SK-N-SH treated with all-trans-retinoic acid at 6 μM for 48 hours (cell line): ENCODE results near the gene BBS5.

Source experiments
- ATAC-seq: fragments of 200-7000 bp; cut with Tn5 transposase; 3 replicates; pipeline ENCODE4 v1.9.1; 2020; ENCODE audit warnings: mild to moderate bottlenecking, moderate library complexity
- ARNTL ChIP-seq: fragments of 450-650 bp; formaldehyde crosslinking; IDR thresholded peaks from 2 replicates; pipeline ENCODE4 v1.5.0; 2020; ENCODE audit warnings: low read depth, mild to moderate bottlenecking, moderate library complexity, borderline replicate concordance
- BACH2 ChIP-seq: fragments of 250-450 bp; sonication (Bioruptor Pico); IDR thresholded peaks from 2 replicates; pipeline ENCODE4 v1.9.0; 2021; ENCODE audit warnings: mild to moderate bottlenecking, borderline replicate concordance
- CREB5 ChIP-seq: fragments of 250-450 bp; sonication (Bioruptor Pico); IDR thresholded peaks from 2 replicates; pipeline ENCODE4 v1.5.1; 2020; ENCODE audit warnings: low read depth, mild to moderate bottlenecking, moderate library complexity
- CSDC2 ChIP-seq: fragments of 250-450 bp; sonication (Bioruptor Pico); IDR thresholded peaks from 2 replicates; pipeline ENCODE4 v1.5.0; 2020; ENCODE audit warnings: mild to moderate bottlenecking, moderate library complexity
- CSRNP3 ChIP-seq: fragments of 250-450 bp; sonication (Bioruptor Pico); IDR thresholded peaks from 2 replicates; pipeline ENCODE4 v1.5.1; 2021; ENCODE audit warnings: mild to moderate bottlenecking, moderate library complexity
- ESRRG ChIP-seq: fragments of 250-450 bp; sonication (Bioruptor Pico); IDR thresholded peaks from 2 replicates; pipeline ENCODE4 v1.6.1; 2021; ENCODE audit warnings: mild to moderate bottlenecking
- GLIS3 ChIP-seq: fragments of 250-450 bp; sonication (Bioruptor Pico); IDR thresholded peaks from 2 replicates; pipeline ENCODE4 v1.5.0; 2020; ENCODE audit warnings: mild to moderate bottlenecking, moderate library complexity
- ISL1 ChIP-seq: fragments of 250-450 bp; sonication (Bioruptor Pico); IDR thresholded peaks from 2 replicates; pipeline ENCODE4 v2.1.2; 2022; ENCODE audit warnings: mild to moderate bottlenecking, moderate library complexity
- OSR1 ChIP-seq: fragments of 250-450 bp; sonication (Bioruptor Pico); IDR thresholded peaks from 2 replicates; pipeline ENCODE4 v1.8.0; 2022; ENCODE audit warnings: moderate library complexity, mild to moderate bottlenecking, inconsistent platforms
- POU6F1 ChIP-seq: fragments of 250-450 bp; sonication (Bioruptor Pico); IDR thresholded peaks from 2 replicates; pipeline ENCODE4 v1.8.0; 2021; ENCODE audit warnings: low read depth, mild to moderate bottlenecking, moderate library complexity, borderline replicate concordance
- PPARA ChIP-seq: fragments of 250-450 bp; sonication (Bioruptor Pico); IDR thresholded peaks from 2 replicates; pipeline ENCODE4 v1.5.0; 2020; ENCODE audit warnings: mild to moderate bottlenecking, borderline replicate concordance
- RARB ChIP-seq: fragments of 250-450 bp; sonication (Bioruptor Pico); IDR thresholded peaks from 2 replicates; pipeline ENCODE4 v1.8.0; 2021; ENCODE audit warnings: mild to moderate bottlenecking, moderate library complexity
- SNAI2 ChIP-seq: fragments of 250-450 bp; sonication (Bioruptor Pico); IDR thresholded peaks from 2 replicates; pipeline ENCODE4 v1.5.0; 2020; ENCODE audit warnings: mild to moderate bottlenecking, moderate library complexity
- TCF4 ChIP-seq: fragments of 250-450 bp; sonication (Bioruptor Pico); IDR thresholded peaks from 2 replicates; pipeline ENCODE4 v1.8.0; 2021; ENCODE audit warnings: mild to moderate bottlenecking, moderate library complexity, borderline replicate concordance
- TOX ChIP-seq: fragments of 250-450 bp; sonication (Bioruptor Pico); IDR thresholded peaks from 2 replicates; pipeline ENCODE4 v1.8.0; 2021; ENCODE audit warnings: mild to moderate bottlenecking, moderate library complexity, borderline replicate concordance
- TSHZ2 ChIP-seq: fragments of 250-450 bp; sonication (Bioruptor Pico); IDR thresholded peaks from 2 replicates; pipeline ENCODE4 v1.5.0; 2020; ENCODE audit warnings: mild to moderate bottlenecking, moderate library complexity
- ZC3H10 ChIP-seq: fragments of 250-450 bp; sonication (Bioruptor Pico); IDR thresholded peaks from 2 replicates; pipeline ENCODE4 v1.5.1; 2021; ENCODE audit warnings: mild to moderate bottlenecking, moderate library complexity
- ZFP3 ChIP-seq: fragments of 250-450 bp; sonication (Bioruptor Pico); IDR thresholded peaks from 2 replicates; pipeline ENCODE4 v1.5.0; 2020; ENCODE audit warnings: mild to moderate bottlenecking, moderate library complexity
- ZFP30 ChIP-seq: fragments of 450-650 bp; formaldehyde crosslinking; IDR thresholded peaks from 2 replicates; pipeline ENCODE4 v1.5.0; 2022; ENCODE audit warnings: mild to moderate bottlenecking, moderate library complexity
- ZNF565 ChIP-seq: fragments of 450-650 bp; formaldehyde crosslinking; conservative IDR thresholded peaks from 2 replicates; pipeline ENCODE4 v1.5.0; 2020; ENCODE audit warnings: low read depth, mild to moderate bottlenecking, moderate library complexity
- ZNF70 ChIP-seq: fragments of 450-650 bp; formaldehyde crosslinking; IDR thresholded peaks from 2 replicates; pipeline ENCODE4 v1.5.0; 2020; ENCODE audit warnings: mild to moderate bottlenecking, moderate library complexity
- ZNF8 ChIP-seq: fragments of 450-650 bp; formaldehyde crosslinking; IDR thresholded peaks from 2 replicates; pipeline ENCODE4 v1.5.0; 2020; ENCODE audit warnings: mild to moderate bottlenecking, moderate library complexity

Gene BBS5

GRCh38 chr2:169472249-169472648 lies 7.0 kb upstream of the BBS5 start:
- TF ChIP-seq TOX (CRISPR knock-in tag) (no peak), POU6F1 (no peak), ZFP3 (CRISPR knock-in tag) (no peak), ZNF8 (no peak), ARNTL (CRISPR knock-in tag) (no peak), TSHZ2 (CRISPR knock-in tag) (no peak)
- ATAC-seq: no peak

- ATAC-seq: no peak
- TF ChIP-seq BACH2 (CRISPR knock-in tag) (no peak), GLIS3 (CRISPR knock-in tag) (no peak), SNAI2 (CRISPR knock-in tag) (no peak), ZC3H10 (CRISPR knock-in tag) (no peak), TSHZ2 (CRISPR knock-in tag) (no peak), ZFP3 (CRISPR knock-in tag) (no peak)
These were observed 2.8 kb upstream of the BBS5 start for GRCh38 chr2:169476459-169476858.

- TF ChIP-seq ZC3H10 (CRISPR knock-in tag) (no peak), ZFP3 (CRISPR knock-in tag) (no peak), OSR1 (no peak), PPARA (no peak), BACH2 (CRISPR knock-in tag) (no peak), ZNF70 (CRISPR knock-in tag) (no peak), ARNTL (CRISPR knock-in tag) (no peak), GLIS3 (CRISPR knock-in tag) (no peak), CSDC2 (CRISPR knock-in tag) (no peak), ZFP30 (CRISPR knock-in tag) (no peak), ZNF8 (no peak), CSRNP3 (CRISPR knock-in tag) (no peak), CREB5 (CRISPR knock-in tag) (no peak), ZNF565 (CRISPR knock-in tag) (no peak), RARB (CRISPR knock-in tag) (no peak), ESRRG (CRISPR knock-in tag) (no peak), TSHZ2 (CRISPR knock-in tag) (no peak), TCF4 (CRISPR knock-in tag) (no peak), ISL1 (CRISPR knock-in tag) (no peak)
- ATAC-seq: no peak
These were observed 955 bp upstream of the BBS5 start for GRCh38 chr2:169478339-169478738.
